Measurements from ENCODE around the gene KCNE4.

The KCNE4 gene

DNA sequence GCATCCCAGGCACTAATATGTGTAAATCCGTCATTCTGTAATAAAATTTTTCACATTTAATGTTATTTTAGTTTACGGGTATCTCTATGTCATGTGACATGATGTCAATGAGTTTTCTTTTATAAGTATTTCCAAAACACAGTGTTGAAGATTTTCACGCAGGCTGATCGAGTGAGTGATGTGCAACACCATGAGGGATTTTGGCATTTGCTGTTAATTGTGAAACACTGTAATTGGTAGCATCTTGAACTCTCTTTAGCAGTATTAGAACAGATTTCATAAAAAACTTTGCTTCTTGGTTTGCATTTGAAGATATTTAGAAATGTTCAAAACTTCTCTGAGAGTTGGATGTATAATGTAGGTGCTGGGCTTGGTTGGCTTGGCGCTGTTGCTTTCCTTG lies 35.5 kb downstream of the KCNE4 start:
- DNase-seq (ENCODE audit: low spot score in 2 of 2) (no peak), ATAC-seq (replicated peaks; ENCODE audit: extremely low read depth, poor library complexity, severe bottlenecking) (no peak)
- H3K36me3 Mint-ChIP-seq (ENCODE audit: insufficient read depth), result no peaks in the 10 kb centered on the region
- no peaks in the 10 kb centered on the region for H3K4me1 Mint-ChIP-seq
- H3K9me3 Mint-ChIP-seq, result peaks cover 5% of the 10 kb centered on the region
- H3K4me3 Mint-ChIP-seq, result no peak overlapping the region
- no peaks in the 10 kb centered on the region for H3K27me3 Mint-ChIP-seq
- H3K27ac Mint-ChIP-seq (ENCODE audit: low read depth), result no peak overlapping the region

DNA sequence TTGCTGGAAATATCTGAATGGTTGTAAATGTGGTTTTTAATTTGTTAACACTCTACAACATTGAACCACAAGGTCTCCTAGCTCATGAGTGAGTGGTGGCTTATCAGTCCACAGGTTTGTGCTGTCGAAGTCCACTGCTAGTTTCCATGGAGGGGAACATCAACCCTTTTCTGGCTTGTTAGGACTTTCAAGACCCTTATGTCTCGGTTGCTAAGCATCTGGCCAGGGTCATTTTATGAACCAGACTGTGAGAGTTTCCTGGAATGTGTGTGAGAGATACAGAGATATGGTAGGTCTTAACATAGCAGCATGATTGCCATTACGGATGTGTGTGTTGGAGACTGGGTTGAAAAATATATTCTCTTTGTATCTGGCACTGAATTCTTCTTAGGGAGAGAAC lies 36.9 kb downstream of the KCNE4 start:
- no peak for DNase-seq (ENCODE audit: low spot score in 2 of 2)
- no peak for ATAC-seq (replicated peaks; ENCODE audit: extremely low read depth, poor library complexity, severe bottlenecking)
- H3K36me3 Mint-ChIP-seq (ENCODE audit: insufficient read depth), result no peaks in the 10 kb centered on the region
- no peaks in the 10 kb centered on the region for H3K27me3 Mint-ChIP-seq
- H3K27ac Mint-ChIP-seq (ENCODE audit: low read depth), result no peak overlapping the region
- no peaks in the 10 kb centered on the region for H3K4me1 Mint-ChIP-seq
- peaks cover 5% of the 10 kb centered on the region for H3K9me3 Mint-ChIP-seq
- no peak overlapping the region for H3K4me3 Mint-ChIP-seq

DNA sequence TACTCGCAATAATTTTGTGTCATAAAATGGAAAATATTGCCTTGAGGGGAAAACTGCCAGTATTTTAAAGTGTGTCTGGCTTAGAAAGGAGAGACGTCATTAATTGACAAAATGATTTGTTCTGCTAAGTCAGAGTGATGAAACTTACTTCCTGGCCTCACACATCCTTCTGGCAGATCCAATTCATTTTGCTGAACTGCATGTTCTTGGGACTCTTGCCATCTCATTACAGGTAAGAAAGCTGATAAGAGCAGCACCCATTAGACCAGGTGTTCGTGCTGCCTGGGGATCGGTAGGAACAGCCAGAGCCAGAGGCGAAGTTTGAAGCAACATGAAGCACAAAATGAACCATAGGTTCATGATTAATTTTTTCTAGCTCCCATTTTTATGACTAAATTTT lies 38.0 kb downstream of the KCNE4 start:
- Mint-ChIP-seq H3K27ac (ENCODE audit: low read depth) (no peak overlapping the region), H3K4me1 (no peaks in the 10 kb centered on the region), H3K4me3 (no peak overlapping the region), H3K27me3 (no peaks in the 10 kb centered on the region), H3K9me3 (peaks cover 5% of the 10 kb centered on the region), H3K36me3 (ENCODE audit: insufficient read depth) (no peaks in the 10 kb centered on the region)
- ATAC-seq (replicated peaks; ENCODE audit: extremely low read depth, poor library complexity, severe bottlenecking), result no peak
- DNase-seq (ENCODE audit: low spot score in 2 of 2), result no peak

DNA sequence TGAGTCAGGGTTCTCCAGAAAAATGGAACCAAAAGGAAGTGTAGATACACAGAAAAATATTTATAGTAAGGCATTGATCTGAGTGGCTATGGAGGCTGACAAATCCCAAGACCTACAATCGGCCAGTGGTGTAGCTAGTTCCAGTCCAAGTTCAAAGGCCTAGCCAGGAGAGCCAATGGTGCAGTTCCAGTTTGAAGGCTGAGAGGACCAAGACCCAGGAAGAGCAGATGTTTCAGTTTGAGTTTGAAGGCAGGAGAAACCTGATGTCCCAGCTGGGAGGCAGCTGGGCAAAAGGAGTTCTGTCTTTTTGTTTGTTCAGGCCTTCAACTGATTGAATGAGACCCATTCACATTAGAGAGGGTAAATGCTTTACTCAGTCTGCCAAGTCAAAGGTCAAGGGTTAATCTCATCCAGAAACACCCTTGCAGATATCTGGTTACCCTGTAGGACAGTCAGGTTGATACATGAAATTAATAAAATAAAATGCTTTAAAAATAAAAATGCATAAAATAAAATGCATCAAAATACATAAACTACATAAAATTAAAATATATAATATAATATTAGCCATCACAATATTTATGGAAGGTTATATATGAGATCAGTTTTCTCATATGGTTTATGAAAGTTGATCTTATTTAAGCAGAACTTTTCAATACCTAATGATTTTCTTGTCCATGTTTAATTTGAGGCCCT lies 38.7 kb downstream of the KCNE4 start:
- ATAC-seq (replicated peaks; ENCODE audit: extremely low read depth, poor library complexity, severe bottlenecking), result no peak
- Mint-ChIP-seq H3K27me3 (no peaks in the 10 kb centered on the region), H3K4me3 (no peak overlapping the region), H3K4me1 (no peaks in the 10 kb centered on the region), H3K27ac (ENCODE audit: low read depth) (no peak overlapping the region), H3K36me3 (ENCODE audit: insufficient read depth) (no peaks in the 10 kb centered on the region), H3K9me3 (peaks cover 5% of the 10 kb centered on the region)
- no peak for DNase-seq (ENCODE audit: low spot score in 2 of 2)

DNA sequence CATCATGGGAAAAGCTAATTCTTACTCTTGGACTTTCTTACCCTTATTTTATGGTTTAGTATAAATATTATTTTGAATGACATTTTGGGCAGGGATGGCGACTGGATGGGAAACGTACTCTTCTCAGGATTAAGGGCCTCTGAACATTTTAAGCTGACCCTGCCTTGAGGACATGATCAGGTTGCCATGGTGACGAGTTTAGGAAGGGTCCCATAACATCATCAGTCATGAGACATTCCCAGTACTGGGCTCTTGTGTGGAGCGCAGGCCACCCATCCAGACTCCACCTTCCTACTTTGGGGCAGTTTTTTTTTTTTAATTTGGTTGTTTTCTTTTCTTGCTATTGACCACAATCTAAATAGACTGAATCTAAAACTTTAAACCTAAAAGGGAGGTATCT lies 40.7 kb downstream of the KCNE4 start:
- no peak for ATAC-seq (replicated peaks; ENCODE audit: extremely low read depth, poor library complexity, severe bottlenecking)
- Mint-ChIP-seq H3K4me3 (no peak overlapping the region), H3K4me1 (no peaks in the 10 kb centered on the region), H3K9me3 (no peaks in the 10 kb centered on the region), H3K27ac (ENCODE audit: low read depth) (no peak overlapping the region), H3K36me3 (ENCODE audit: insufficient read depth) (no peaks in the 10 kb centered on the region), H3K27me3 (no peaks in the 10 kb centered on the region)
- DNase-seq (ENCODE audit: low spot score in 2 of 2), result no peak

DNA sequence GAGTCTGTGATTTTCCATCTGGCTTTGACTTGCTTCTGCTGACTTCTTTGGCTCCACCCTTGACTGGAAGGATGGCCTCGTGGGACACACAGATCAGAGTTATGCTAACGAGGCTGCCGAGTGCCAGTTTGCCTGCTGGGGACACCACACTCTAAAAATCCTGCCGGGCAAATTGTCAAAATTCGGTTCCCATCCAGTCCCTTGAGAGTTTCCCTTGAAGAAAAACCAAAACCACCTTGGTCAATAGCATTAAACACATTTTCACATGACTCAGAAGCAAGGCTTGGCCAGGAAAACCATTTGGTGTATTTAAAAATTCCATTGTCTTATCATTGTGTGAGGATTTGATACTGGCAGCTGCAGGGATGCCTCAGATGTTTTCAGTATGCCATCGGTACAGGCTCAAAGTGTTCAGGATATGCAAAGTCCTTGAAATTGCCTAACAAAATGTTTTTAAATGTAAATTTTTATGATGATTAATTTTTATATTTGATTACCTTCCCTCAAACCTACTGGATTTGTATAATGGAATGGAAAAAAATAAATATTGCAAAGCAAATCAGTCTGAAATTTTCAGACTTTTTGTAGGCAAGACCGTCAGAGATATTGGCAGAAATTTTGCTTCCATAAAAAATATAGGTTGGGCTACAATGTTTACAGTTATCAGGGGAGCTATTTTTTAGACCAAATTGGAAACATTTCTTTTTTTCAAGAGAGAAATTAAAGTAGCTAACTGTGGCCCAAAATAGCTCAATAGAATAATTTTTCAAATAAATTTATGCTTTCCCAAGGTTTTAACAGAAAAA lies 41.6 kb downstream of the KCNE4 start:
- no peak for ATAC-seq (replicated peaks; ENCODE audit: extremely low read depth, poor library complexity, severe bottlenecking)
- Mint-ChIP-seq H3K27ac (ENCODE audit: low read depth) (no peak overlapping the region), H3K27me3 (no peaks in the 10 kb centered on the region), H3K4me3 (no peak overlapping the region), H3K4me1 (no peaks in the 10 kb centered on the region), H3K36me3 (ENCODE audit: insufficient read depth) (no peaks in the 10 kb centered on the region), H3K9me3 (no peaks in the 10 kb centered on the region)
- DNase-seq (ENCODE audit: low spot score in 2 of 2), result no peak

DNA sequence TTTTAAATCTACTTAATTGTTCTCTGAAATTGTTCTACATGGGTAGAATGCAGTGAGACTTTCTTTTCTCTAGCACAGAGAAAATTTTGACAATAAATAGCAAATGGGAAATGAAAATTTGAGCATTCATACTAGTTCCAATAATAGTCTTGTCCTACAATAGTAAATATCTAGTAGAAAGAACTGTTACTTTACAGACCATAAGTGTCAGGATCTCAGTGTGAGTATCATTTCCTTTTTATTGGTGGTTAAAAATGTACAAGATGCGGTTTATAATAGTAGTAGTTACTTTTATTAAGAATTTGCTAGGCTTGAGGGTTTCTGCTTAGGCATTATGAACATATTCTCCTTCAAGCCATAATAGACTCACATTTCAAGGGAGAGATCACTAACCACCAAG lies 43.2 kb downstream of the KCNE4 start:
- ATAC-seq (replicated peaks; ENCODE audit: extremely low read depth, poor library complexity, severe bottlenecking) (no peak), DNase-seq (ENCODE audit: low spot score in 2 of 2) (no peak)
- no peaks in the 10 kb centered on the region for H3K27me3 Mint-ChIP-seq
- H3K27ac Mint-ChIP-seq (ENCODE audit: low read depth), result no peak overlapping the region
- H3K36me3 Mint-ChIP-seq (ENCODE audit: insufficient read depth), result no peaks in the 10 kb centered on the region
- no peaks in the 10 kb centered on the region for H3K4me1 Mint-ChIP-seq
- H3K4me3 Mint-ChIP-seq, result no peak overlapping the region
- no peaks in the 10 kb centered on the region for H3K9me3 Mint-ChIP-seq

DNA sequence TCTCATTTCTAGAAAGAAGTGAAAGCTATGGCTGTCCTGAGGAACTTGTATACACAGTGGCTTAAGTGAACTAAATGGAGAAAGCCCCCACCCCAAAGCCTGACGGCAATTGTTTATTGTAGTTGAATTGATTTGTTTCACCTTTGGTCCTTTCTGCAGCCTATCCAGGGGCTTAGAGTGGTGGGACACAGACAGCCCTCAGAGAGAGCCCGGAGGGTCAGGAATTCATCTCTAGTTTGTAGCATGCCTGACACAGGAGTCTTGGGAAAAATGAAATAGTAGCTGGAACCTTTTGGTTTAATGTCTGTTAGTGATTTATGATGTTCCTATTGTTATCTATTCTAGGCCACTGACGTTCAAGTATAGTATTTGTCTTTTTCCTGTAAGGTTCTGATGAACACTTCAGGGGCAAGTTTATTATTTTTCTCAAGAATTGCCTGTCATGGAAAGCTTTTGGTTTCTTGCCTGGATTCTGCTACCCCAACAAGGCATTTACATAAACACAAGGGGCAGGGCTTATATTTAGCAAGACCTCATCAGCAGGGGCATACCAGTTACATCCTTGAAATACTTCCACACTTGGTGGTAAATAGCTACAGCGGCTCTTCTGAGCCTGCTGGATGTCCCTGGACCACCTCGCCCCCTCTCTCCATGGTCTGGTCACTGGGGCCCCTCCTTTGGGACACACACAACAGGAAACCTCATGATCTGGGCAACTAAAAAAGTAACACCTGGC lies 44.4 kb downstream of the KCNE4 start:
- no peaks in the 10 kb centered on the region for H3K27me3 Mint-ChIP-seq
- no peaks in the 10 kb centered on the region for H3K4me1 Mint-ChIP-seq
- H3K36me3 Mint-ChIP-seq (ENCODE audit: insufficient read depth), result no peaks in the 10 kb centered on the region
- no peaks in the 10 kb centered on the region for H3K9me3 Mint-ChIP-seq
- DNase-seq (ENCODE audit: low spot score in 2 of 2) (no peak), ATAC-seq (replicated peaks; ENCODE audit: extremely low read depth, poor library complexity, severe bottlenecking) (no peak)
- H3K27ac Mint-ChIP-seq (ENCODE audit: low read depth), result no peak overlapping the region
- H3K4me3 Mint-ChIP-seq, result no peak overlapping the region

DNA sequence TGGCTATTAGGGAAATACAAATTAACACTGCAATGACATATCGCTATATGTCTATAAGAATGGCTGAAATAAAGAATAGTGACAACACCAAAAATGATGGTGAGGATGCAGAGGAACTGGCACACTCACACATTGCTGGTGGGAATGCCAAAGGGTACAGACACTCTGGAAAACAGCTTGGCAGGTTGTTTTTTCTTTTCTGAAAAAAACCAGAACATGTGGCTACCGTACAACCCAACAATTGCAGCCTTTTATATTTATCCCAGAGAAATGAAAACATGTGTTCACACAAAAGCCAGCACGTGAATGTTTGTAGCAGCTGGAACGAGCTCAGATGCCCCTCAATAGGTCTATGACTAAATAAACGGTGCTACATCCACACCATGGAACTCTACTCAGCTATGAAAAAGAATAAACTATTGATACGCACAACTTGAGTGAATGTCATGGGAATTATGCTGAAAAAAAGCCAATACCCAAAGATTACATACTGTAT lies 45.9 kb downstream of the KCNE4 start:
- H3K36me3 Mint-ChIP-seq (ENCODE audit: insufficient read depth), result no peaks in the 10 kb centered on the region
- no peak for ATAC-seq (replicated peaks; ENCODE audit: extremely low read depth, poor library complexity, severe bottlenecking)
- no peaks in the 10 kb centered on the region for H3K27me3 Mint-ChIP-seq
- no peak overlapping the region for H3K4me3 Mint-ChIP-seq
- no peaks in the 10 kb centered on the region for H3K4me1 Mint-ChIP-seq
- H3K9me3 Mint-ChIP-seq, result no peaks in the 10 kb centered on the region
- no peak for DNase-seq (ENCODE audit: low spot score in 2 of 2)
- no peak overlapping the region for H3K27ac Mint-ChIP-seq (ENCODE audit: low read depth)

DNA sequence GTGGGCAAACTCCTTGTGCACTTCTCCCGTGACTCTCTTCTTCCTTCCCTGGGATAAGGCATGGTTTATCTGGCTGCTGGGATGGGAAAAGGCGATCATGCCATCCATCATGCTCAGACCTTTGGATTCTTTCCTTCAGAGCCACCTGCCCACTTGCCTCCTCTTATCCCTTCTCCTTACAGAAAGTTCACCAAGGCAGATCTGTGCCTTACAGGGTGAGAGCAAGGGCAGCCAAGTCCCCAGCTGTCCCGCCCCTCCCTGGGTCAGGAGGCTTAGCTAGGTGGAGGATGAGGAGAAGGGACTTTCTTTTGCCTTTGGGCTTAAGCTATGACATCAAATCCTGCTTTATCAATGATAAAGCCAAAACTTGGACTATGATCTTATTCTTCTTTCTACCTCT lies 47.6 kb downstream of the KCNE4 start:
- Mint-ChIP-seq H3K4me3 (no peak overlapping the region), H3K27me3 (no peaks in the 10 kb centered on the region), H3K27ac (ENCODE audit: low read depth) (no peak overlapping the region), H3K36me3 (ENCODE audit: insufficient read depth) (no peaks in the 10 kb centered on the region), H3K4me1 (no peaks in the 10 kb centered on the region), H3K9me3 (no peaks in the 10 kb centered on the region)
- ATAC-seq (replicated peaks; ENCODE audit: extremely low read depth, poor library complexity, severe bottlenecking) (no peak), DNase-seq (ENCODE audit: low spot score in 2 of 2) (no peak)

DNA sequence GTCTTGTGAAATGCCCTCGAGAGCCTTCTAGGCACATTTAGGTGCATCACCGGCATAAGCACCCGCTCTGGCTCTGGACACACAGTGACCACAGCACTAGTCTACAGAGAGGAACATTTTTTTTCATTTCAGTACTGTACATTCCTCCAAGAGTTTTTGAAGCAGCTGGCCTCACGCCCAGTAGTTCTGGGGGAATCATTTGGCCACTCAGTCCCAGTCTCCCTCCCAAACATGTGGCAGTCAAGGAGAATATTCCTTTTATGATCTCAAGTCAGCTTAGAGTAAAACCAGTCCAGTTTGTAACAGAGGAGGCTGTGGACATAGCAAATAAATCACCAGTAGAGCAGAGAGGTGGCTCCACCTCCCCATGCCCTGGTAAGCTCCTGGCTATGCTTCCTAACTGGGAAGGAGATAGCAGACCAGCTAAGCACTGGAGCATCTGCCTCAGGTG lies 48.1 kb downstream of the KCNE4 start:
- ATAC-seq (replicated peaks; ENCODE audit: extremely low read depth, poor library complexity, severe bottlenecking) (no peak), DNase-seq (ENCODE audit: low spot score in 2 of 2) (no peak)
- Mint-ChIP-seq H3K27ac (ENCODE audit: low read depth) (no peak overlapping the region), H3K36me3 (ENCODE audit: insufficient read depth) (no peaks in the 10 kb centered on the region), H3K4me3 (no peak overlapping the region), H3K4me1 (no peaks in the 10 kb centered on the region), H3K27me3 (no peaks in the 10 kb centered on the region), H3K9me3 (no peaks in the 10 kb centered on the region)

DNA sequence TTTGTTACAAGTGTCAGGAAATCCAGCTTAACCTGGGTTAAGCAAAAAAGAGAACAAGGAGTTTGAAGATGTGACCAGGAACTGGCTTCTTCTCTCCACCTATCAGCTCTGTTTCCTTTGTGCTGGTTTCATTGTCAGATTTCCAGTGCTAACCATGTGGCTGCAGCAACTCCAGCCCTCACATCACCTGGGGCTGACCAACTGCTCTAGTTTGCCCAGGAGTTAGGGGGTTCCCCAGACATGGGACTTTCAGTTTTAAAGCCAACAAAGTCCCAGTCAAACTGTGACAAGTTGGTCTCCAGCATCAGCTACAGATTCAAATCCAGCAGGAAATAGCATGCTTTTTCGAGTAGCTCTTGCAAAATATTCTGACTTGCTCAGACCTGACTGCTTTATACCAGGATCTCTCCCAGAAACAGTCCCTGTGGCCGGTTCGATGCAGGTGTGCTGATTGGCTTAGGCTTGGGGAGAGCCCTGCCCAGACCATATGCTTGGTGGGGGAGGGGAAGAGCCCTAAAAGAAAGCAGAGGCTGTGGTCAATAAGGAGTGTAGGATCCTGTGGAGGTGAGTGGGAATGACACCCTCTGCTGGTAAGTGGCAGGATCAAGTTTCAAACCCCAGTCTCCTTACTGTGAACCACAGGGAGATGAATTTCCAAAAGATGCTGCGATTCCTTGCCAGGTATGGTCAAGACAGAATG lies 49.5 kb downstream of the KCNE4 start:
- H3K4me3 Mint-ChIP-seq, result no peak overlapping the region
- DNase-seq (ENCODE audit: low spot score in 2 of 2) (no peak), ATAC-seq (replicated peaks; ENCODE audit: extremely low read depth, poor library complexity, severe bottlenecking) (no peak)
- H3K27ac Mint-ChIP-seq (ENCODE audit: low read depth), result no peak overlapping the region
- no peaks in the 10 kb centered on the region for H3K4me1 Mint-ChIP-seq
- no peaks in the 10 kb centered on the region for H3K27me3 Mint-ChIP-seq
- no peaks in the 10 kb centered on the region for H3K9me3 Mint-ChIP-seq
- H3K36me3 Mint-ChIP-seq (ENCODE audit: insufficient read depth), result no peaks in the 10 kb centered on the region
